ENCODE results near the gene SBSN. TPM values are rescaled to one million over a fixed set of nuclear protein-coding genes. Genes with fewer than 3 reads are reported as not detected.

The SBSN gene
- total RNA-seq, 1 donor from 2014 or later, result not detected

DNA sequence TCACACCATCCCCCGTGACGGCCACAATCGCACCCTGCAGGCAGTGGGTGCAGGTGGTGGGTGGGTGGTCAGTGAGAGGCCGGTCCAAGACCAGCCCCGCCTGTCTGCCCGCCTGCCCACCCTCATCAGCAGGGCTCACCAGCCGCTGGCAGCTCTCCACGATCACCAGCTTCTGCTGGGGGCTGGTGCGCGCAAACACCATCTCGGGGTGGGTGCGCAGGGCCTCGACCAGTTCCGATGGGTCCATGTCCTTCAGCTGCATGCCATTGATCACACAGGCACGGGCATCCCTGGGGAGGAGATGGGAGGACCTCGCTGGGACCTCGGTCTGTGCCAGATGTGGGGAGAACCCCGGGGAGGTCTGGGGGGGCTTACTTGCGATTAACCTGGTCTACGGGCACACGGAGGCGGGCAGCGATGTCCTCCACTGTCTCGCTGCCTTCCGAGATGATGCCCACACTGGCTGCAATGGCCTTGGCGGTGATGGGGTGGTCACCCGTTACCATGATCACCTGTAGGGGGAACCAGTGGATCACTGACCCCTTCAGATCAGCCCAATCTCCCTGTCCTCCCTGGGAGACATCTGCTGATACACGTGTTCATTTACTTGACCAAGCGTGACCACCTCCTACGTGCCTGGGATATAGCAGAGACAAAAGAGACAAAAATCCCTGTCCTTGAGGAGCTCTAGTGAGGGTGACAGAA lies 27.3 kb upstream of the SBSN start:
- no peak for DNase-seq (ENCODE audit: low spot score)

DNA sequence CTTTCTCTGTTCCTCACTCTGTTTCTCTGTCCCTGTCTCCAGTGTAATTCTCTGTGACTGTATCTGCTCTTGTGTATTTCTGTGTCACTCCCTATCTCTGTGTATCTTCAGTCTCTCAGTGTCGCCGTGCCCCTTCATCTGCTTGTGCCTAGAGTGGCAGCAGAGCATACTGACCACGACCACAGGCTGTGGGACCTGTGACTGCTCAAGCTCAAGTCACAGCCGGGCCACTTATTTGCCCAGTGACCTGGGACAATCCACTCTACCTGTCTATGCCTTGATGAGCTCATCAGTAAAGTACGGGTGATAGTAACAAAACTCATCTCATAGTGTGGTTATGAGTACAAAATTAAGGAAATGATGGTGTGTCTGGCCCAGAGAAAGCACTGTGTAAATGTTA lies 26.0 kb upstream of the SBSN start:
- DNase-seq (ENCODE audit: low spot score), result no peak

DNA sequence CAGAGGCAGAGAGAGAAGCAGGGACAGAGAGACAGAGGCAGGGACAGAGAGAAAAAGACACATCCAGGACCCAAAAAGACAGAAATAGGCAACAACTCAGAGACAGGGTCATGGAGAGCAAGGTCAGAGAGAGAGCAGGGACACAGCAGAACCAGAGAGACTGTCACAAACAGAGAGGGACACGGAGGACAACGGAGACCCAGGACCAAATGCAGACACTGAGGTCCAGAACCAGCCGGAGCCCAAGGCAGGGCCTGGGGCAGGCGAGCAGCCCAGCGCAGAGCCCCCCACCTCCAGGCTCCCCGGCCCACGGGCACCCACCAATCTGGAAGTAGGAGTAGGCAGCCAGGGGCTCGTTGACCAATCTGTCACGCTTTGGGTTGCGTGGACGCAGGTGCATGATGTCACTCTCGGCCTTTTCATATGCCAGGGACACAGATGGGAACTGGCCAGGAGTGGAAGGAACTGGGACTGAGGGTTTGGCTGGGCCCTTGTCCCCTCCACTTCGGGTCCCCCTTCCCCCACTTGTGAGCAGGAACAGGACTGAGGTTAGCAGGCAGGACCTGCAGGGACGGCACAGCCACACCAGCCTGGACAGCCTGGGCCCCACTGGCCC lies 25.4 kb upstream of the SBSN start:
- no peak for DNase-seq (ENCODE audit: low spot score)

- no peak for DNase-seq (ENCODE audit: low spot score)
These were observed 24.6 kb upstream of the SBSN start for GRCh38 chr19:35552534-35553384.

DNA sequence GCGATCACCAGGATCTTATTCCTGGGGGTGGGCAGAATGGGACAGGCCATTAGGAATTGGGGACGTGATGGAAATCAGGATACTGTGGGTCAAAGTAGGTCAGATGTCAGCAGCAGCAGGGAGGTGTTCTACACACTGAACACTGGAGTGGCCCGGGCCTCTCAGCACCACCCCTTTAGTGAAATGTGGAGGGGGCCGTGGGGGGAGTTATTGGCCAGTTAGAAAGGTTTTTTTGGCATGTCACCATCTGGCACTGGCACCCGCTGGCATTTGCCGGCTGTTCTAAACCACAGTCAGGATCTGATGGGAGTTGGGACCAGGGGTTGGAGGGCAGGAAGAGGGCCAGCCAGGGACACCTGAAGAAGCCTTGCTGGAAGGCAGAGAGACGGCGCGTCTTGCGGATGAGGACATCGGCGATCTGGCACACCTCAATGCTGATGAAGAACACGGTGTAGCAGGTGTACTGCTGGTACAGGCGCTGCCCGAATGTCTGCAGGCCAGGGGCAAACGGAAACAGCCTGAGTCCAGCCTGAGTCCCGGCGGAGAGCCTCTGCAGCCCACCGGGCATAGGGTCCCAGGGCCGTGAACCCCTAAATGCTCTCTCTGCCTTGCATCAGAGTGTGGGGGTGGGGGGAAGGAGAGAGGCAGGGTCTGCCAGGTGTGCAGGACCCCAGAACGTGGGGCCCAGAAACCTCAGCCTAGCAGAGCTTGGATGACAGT lies 23.1 kb upstream of the SBSN start:
- no peak for DNase-seq (ENCODE audit: low spot score)

- DNase-seq (ENCODE audit: low spot score), result no peak
These were observed 21.9 kb upstream of the SBSN start for GRCh38 chr19:35549879-35550523.

DNA sequence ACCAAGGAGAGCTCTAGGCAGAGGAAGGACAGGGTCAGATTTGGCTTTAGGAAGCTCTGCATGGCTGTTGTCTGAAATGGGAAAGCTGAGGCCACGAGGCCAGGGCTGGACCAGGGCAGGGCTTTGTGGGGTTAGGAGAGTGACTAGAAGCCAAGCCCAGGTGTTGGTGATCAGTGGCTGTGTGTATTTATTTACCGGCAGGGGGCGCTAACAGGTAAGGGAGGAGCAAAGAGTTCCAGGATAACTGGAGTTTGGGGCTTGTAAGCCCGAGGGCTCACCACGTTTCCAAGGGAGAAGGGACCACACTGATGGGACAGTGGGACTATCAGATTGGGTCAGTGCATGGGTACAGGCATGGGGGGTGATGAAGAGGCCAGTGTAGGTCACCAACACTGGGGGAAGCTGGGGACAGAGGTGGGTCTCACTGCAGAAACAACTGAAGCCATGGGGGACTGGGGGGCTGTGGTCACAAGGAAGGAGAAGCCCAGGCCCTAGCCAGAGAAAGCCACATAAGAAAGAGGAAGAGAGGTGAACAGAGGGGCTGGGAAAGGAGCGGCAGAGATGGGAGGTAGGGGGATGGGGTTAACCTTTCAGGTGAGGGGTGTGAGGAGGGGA lies 21.2 kb upstream of the SBSN start:
- DNase-seq (ENCODE audit: low spot score), result no peak

DNA sequence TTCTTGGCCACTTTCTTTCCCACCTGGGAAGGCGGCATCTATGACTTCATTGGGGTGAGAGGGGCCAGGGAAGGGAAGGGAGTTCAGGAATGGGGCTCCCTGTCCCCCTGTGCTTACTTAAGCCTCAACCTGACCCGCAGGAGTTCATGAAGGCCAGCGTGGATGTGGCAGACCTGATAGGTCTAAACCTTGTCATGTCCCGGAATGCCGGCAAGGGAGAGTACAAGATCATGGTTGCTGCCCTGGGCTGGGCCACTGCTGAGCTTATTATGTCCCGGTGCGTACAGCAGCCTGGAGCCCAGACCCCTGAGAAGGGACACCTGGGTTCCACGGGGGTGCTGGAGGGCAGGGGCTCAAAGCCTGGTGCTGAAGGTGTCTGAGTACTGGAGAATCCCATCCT lies 18.4 kb upstream of the SBSN start:
- DNase-seq (ENCODE audit: low spot score), result no peak

DNA sequence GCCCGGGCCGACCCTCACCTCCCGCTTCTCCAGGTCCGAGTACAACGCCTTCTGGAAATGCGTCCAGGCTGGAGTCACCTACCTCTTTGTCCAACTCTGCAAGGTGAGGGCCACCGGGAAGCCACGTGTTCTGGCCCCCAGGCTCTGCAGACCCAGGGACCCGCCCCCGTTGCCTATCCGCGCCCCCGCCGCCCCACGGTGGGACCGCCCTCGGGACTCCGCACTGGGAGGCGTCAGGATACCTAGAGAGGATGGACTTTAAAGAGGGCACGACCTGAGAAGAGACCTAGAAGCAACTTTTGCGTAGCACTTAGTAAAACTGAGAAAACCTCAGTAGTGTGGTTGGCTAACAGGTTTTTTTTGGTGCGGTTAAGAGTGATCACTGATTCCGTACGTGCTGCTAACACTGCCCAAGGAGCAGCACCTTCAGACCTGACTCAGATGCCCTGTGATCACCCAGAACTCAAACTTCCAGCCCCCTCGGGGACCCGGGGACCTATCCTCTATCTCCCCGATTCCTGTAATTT lies 17.8 kb upstream of the SBSN start:
- DNase-seq (ENCODE audit: low spot score), result no peak

- DNase-seq (ENCODE audit: low spot score), result peak; percentile 97
These were observed 17.1 kb upstream of the SBSN start, which contains the start of gene TMEM147 for GRCh38 chr19:35545001-35545854. Gene TMEM147 (plus strand): TSS chr19:35545626. CDS start chr19:35545740, 114 bp downstream.

GRCh38 chr19:35544110-35544802 lies 16.1 kb upstream of the SBSN start:
- DNase-seq (ENCODE audit: low spot score), result no peak

DNA sequence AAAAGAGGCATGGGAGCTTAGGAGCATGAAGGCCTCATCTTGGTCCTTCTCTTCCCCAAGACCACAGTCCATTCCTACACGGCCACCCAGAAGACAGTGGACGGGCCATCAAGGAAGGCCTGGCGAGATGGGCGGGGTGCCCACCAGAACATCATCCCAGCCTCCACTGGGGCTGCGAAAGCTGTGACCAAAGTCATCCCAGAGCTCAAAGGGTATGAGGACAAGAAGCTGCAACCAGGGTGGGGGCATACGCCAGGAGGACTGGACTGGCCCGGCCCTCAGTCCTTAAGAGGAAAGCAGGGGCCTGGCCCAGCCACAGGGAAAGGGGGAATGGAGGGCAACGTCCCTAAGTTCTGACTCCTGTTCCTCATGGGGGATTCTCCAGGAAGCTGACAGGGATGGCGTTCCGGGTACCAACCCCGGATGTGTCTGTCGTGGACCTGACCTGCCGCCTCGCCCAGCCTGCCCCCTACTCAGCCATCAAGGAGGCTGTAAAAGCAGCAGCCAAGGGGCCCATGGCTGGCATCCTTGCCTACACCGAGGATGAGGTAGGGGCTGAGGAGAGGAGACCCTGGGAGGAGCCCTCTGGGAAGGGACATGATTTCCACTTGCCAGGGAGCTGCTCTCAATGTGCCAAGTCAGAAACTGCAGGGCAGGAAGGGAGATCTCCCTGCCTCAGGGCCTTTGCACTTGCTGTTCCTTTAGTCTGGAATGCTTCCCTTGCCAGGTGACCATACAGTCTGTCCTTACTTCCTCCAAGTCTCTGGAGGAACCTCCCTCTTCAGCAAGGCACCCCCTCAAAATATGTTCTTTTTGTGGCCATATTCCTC lies 15.4 kb upstream of the SBSN start:
- DNase-seq (ENCODE audit: low spot score), result no peak

DNA sequence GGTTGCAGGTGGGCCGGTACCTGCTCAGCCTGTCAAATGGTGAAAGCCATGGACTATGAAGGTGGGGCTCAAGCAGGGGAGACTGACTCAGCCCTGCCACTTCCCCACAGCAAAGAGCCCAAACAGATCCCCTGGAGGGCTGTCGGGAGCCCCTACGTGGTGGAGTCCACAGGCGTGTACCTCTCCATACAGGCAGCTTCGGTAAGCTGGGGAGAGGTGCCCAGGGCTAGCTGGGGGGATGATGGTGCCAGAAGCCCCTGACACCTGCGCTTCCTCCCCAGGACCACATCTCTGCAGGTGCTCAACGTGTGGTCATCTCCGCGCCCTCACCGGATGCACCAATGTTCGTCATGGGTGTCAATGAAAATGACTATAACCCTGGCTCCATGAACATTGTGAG lies 14.1 kb upstream of the SBSN start:
- DNase-seq (ENCODE audit: low spot score), result no peak

- DNase-seq (ENCODE audit: low spot score), result no peak
These were observed 12.3 kb upstream of the SBSN start for GRCh38 chr19:35540356-35540927.

GRCh38 chr19:35539850-35540249 lies 11.7 kb upstream of the SBSN start:
- DNase-seq (ENCODE audit: low spot score), result no peak

- no peak for DNase-seq (ENCODE audit: low spot score)
These were observed 11.2 kb upstream of the SBSN start for GRCh38 chr19:35539314-35539713.

DNA sequence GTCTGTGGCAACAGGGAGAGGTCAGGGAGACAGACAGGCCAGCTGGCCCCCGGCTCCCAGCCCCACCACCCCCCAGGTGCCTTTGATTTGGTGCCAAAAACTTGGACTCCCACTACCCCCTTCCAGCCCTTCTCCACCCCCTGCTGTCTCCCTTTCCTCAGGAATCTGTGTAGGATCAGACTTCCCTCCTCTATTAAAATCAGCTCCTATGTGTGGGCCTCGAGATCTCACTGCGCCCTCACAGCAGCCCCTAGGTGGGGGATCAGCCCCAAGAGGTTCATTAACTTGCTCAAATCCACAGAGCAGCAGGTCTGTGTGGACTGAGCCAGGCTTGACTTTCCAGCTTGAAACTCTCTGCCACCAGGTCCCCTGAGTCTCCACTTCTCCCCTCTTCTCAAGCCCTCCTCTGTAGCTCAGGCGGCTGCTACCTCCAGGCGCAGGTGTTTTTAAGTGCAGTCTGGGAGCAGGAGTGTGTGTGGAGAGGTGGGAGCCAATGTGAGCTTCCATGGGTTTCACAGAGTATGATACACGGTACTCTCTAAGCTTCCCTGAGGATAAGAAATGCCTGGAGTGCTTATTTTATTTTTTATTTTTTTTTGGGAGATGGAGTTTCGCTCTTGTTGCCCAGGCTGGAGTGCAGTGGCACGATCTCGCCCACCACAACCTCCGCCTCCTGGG lies 6.8 kb upstream of the SBSN start:
- DNase-seq (ENCODE audit: low spot score), result no peak

Data from mesenteric fat pad (tissue), 1 donor.